Measurements from ENCODE around the gene BRD3OS. TPM values are rescaled to one million over a fixed set of nuclear protein-coding genes. Genes with fewer than 3 reads are reported as not detected.

The BRD3OS gene
- total and polyA plus RNA-seq, 2 of the 13 experiments (the other 11 are each of a cell fraction or from before 2014, with no cell fraction given) = 4.9 to 5.7 TPM

DNA sequence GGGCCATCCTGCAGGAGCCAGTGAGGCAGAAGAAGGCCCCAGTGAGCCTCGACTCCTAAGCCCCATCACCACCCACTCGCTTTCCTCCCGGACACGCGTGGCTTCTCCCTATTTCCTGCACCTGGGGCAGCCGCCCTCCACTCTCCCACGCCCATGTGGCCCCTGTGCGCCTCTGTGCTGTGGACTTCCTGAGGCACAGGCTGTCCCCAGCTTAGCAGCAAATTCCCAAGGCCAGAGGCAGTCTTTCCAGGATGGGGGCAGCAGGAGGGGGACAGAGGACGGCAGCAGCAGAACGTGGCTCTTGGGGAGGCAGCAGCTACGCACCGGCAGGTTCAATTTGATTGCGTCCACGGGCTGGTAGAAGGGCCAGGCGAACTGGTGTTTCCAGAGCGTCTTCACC is 27.7 kb downstream of the BRD3OS start:
- Histone ChIP-seq H3K27me3 (ENCODE audit: control insufficient read depth in 1 of 2, insufficient read depth in 2 of 2, low read length in 2 of 2) (no peaks in the 10 kb centered on the region), H4K20me1 (ENCODE audit: insufficient read depth, low read length) (no peaks in the 10 kb centered on the region), H2AFZ (ENCODE audit: low read length) (no peak overlapping the region), H3K27ac (ENCODE audit: extremely low read length, insufficient read depth, low read length) (no peak overlapping the region), H3K4me3 (replicated peaks in 1 of 3; ENCODE audit: insufficient read depth in 1 of 3, low read depth in 2 of 3, low read length in 3 of 3) (no peak overlapping the region), H3K9me3 (ENCODE audit: low read length) (no peaks in the 10 kb centered on the region), H3K4me1 (ENCODE audit: insufficient read depth, low read length) (peaks cover 26% of the 10 kb centered on the region), H3K4me2 (ENCODE audit: low read depth, low read length) (no peak overlapping the region), H3K9ac (ENCODE audit: insufficient read depth, low read depth, low read length) (no peak overlapping the region), H3K79me2 (ENCODE audit: insufficient read depth, low read length) (peaks cover 42% of the 10 kb centered on the region), H3K36me3 (replicated peaks in 1 of 2; ENCODE audit: control insufficient read depth in 1 of 2, insufficient read depth in 2 of 2, low read length in 2 of 2) (peaks cover 32 to 56% of the 10 kb centered on the region in 2 experiments)
- POLR2A ChIA-PET = no interaction called here
- BruUV-seq (replicated peaks) = no TSS peak
- FAIRE-seq = no peak
- in situ Hi-C loops (cut with HindIII; ENCODE audit: extremely low pct_ligation_motif_present, low pct_unique_long_range_greater_than_20kb) = no loop called here
- DNase-seq (ENCODE audit: low spot score) = no peak
- intact Hi-C loops (cut with micrococcal nuclease; ENCODE audit: unreplicated experiment) = no loop called here
- CTCF ChIA-PET (ENCODE audit: low intra/inter-chr PET ratio, low total read pairs) = no interaction called here
- no peak for TF ChIP-seq SIX1 (CRISPR knock-in tag; IDR thresholded peaks at IDR 0.05; ENCODE audit: borderline replicate concordance)
- whole genome bisulfite sequencing (ENCODE audit: low lambda C conversion rate) = 97% methylated on average over 9 of the region's 16 CpGs
- no peak for ATAC-seq

GRCh38 chr9:134053401-134053871 is 28.2 kb downstream of the BRD3OS start:
- Histone ChIP-seq H3K4me2 (ENCODE audit: low read depth, low read length) (no peak overlapping the region), H3K9ac (ENCODE audit: insufficient read depth, low read depth, low read length) (no peak overlapping the region), H4K20me1 (ENCODE audit: insufficient read depth, low read length) (no peaks in the 10 kb centered on the region), H2AFZ (ENCODE audit: low read length) (no peak overlapping the region), H3K36me3 (replicated peaks in 1 of 2; ENCODE audit: control insufficient read depth in 1 of 2, insufficient read depth in 2 of 2, low read length in 2 of 2) (peaks cover 29 to 51% of the 10 kb centered on the region in 2 experiments), H3K79me2 (ENCODE audit: insufficient read depth, low read length) (peaks cover 47% of the 10 kb centered on the region), H3K27ac (ENCODE audit: extremely low read length, insufficient read depth, low read length) (no peak overlapping the region), H3K4me1 (ENCODE audit: insufficient read depth, low read length) (peaks cover 31% of the 10 kb centered on the region), H3K27me3 (ENCODE audit: control insufficient read depth in 1 of 2, insufficient read depth in 2 of 2, low read length in 2 of 2) (no peaks in the 10 kb centered on the region), H3K9me3 (ENCODE audit: low read length) (no peaks in the 10 kb centered on the region), H3K4me3 (replicated peaks in 1 of 3; ENCODE audit: insufficient read depth in 1 of 3, low read depth in 2 of 3, low read length in 3 of 3) (no peak overlapping the region)
- no TSS peak for BruUV-seq (replicated peaks)
- intact Hi-C loops (cut with micrococcal nuclease; ENCODE audit: unreplicated experiment) (no loop called here), in situ Hi-C loops (cut with HindIII; ENCODE audit: extremely low pct_ligation_motif_present, low pct_unique_long_range_greater_than_20kb) (no loop called here)
- FAIRE-seq = no peak
- ATAC-seq = no peak
- POLR2A ChIA-PET = no interaction called here
- TF ChIP-seq ZMAT3 (CRISPR knock-in tag; conservative IDR thresholded peaks at IDR 0.05) = no peak
- TF ChIP-seq, protein P1, sequence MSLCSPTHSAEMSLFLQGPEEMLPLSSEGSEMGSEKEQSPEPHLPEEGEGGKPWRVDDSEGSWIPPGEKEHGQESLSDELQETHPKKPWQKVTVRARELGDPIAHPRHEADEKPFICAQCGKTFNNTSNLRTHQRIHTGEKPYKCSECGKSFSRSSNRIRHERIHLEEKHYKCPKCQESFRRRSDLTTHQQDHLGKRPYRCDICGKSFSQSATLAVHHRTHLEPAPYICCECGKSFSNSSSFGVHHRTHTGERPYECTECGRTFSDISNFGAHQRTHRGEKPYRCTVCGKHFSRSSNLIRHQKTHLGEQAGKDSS (CRISPR knock-in tag; IDR thresholded peaks at IDR 0.05; ENCODE audit: borderline replicate concordance, low read depth) = no peak
- TF ChIP-seq DNMT1 (CRISPR knock-in tag; IDR thresholded peaks at IDR 0.05) = 0 out of 2 replicates have a peak, but pooled peaks have one; percentile 19
- 94% methylated on average over 11 of the region's 28 CpGs for WGBS (ENCODE audit: low lambda C conversion rate)
- DNase-seq (ENCODE audit: low spot score) = no peak
- CTCF ChIA-PET (ENCODE audit: low intra/inter-chr PET ratio, low total read pairs) = no interaction called here
